Retinal pigment epithelial cell (primary cell): ENCODE measurements around the gene PTPRN2.

Experiments
- DNase-seq: peaks from one replicate; pipeline ENCODE4 v3.0.0-alpha.2; 2010; ENCODE audit warnings: low read depth
- H3K4me3 ChIP-seq: 2 replicates; pipeline ENCODE4 v1.5.1; 2011; ENCODE audit warnings: mild to moderate bottlenecking, low read length, control low read depth, moderate library complexity
- CTCF ChIP-seq: conservative IDR thresholded peaks from 2 replicates; pipeline ENCODE4 v1.5.1; 2011; ENCODE audit warnings: low read depth, low read length, control low read depth, inconsistent platforms

Gene PTPRN2

GRCh38 chr7:157575777-157576176, 1011.8 kb downstream of the PTPRN2 start:
- H3K4me3 ChIP-seq, result no peak overlapping the region
- no peak for DNase-seq

GRCh38 chr7:157574914-157575586, 1012.6 kb downstream of the PTPRN2 start:
- no peak for TF ChIP-seq CTCF
- DNase-seq, result no peak
- no peak overlapping the region for H3K4me3 ChIP-seq

More at GRCh38 chr7:157575777-157576176, 1011.8 kb downstream of the PTPRN2 start:
- TF ChIP-seq CTCF, result no peak

- DNase-seq, result no peak
- TF ChIP-seq CTCF, result no peak
- H3K4me3 ChIP-seq, result no peak overlapping the region
Measured at GRCh38 chr7:157574120-157574825, 1013.4 kb downstream of the PTPRN2 start.

- no peak for TF ChIP-seq CTCF
- no peak overlapping the region for H3K4me3 ChIP-seq
- DNase-seq, result no peak
Measured at GRCh38 chr7:157573244-157573643, 1014.4 kb downstream of the PTPRN2 start.

GRCh38 chr7:157572622-157573021, 1015.0 kb downstream of the PTPRN2 start:
- no peak for TF ChIP-seq CTCF
- no peak overlapping the region for H3K4me3 ChIP-seq
- no peak for DNase-seq

- no peak for TF ChIP-seq CTCF
- no peak for DNase-seq
- no peak overlapping the region for H3K4me3 ChIP-seq
Measured at GRCh38 chr7:157570531-157571200, 1017.0 kb downstream of the PTPRN2 start.
